Hepatocyte (in vitro differentiated cells): Measurements from ENCODE around the gene ABCC3. TPM values are rescaled to one million over a fixed set of nuclear protein-coding genes. Genes with fewer than 3 reads are reported as not detected.

Experiments used
- DNase-seq: peaks from one replicate; pipeline ENCODE4 v3.0.0-alpha.2; 2016; ENCODE audit warnings: low spot score
- H2AFZ ChIP-seq: fragments of 200-600 bp; sonication (generic); 2 replicates; pipeline ENCODE4 v1.6.0; 2016; ENCODE audit warnings: antibody characterized with exemption, mild to moderate bottlenecking
- H3K27ac ChIP-seq: fragments of 200-600 bp; sonication (generic); 2 replicates; pipeline ENCODE4 v1.5.1; 2016; ENCODE audit warnings: mild to moderate bottlenecking
- H3K27me3 ChIP-seq: fragments of 200-600 bp; sonication (generic); 2 replicates; pipeline ENCODE4 v1.6.1; 2016
- H3K36me3 ChIP-seq: fragments of 200-600 bp; sonication (generic); replicated peaks from 2 replicates; pipeline ENCODE4 v1.5.1; 2016; ENCODE audit warnings: low read depth; ENCODE audit not compliant: insufficient read depth
- H3K4me1 ChIP-seq: fragments of 200-600 bp; sonication (generic); 2 replicates; pipeline ENCODE4 v1.5.1; 2016; ENCODE audit warnings: mild to moderate bottlenecking, moderate library complexity; ENCODE audit not compliant: insufficient read depth
- H3K4me2 ChIP-seq: fragments of 200-600 bp; sonication (generic); 2 replicates; pipeline ENCODE4 v1.6.0; 2016
- H3K4me3 ChIP-seq: fragments of 200-600 bp; sonication (generic); 2 replicates; pipeline ENCODE4 v1.5.1; 2016; ENCODE audit warnings: mild to moderate bottlenecking
- H3K79me2 ChIP-seq: fragments of 200-600 bp; sonication (generic); 2 replicates; pipeline ENCODE4 v1.6.0; 2017; ENCODE audit warnings: mild to moderate bottlenecking
- H3K9me2 ChIP-seq: fragments of 200-600 bp; sonication (generic); replicated peaks from 2 replicates; pipeline ENCODE4 v1.6.0; 2017; ENCODE audit warnings: mild to moderate bottlenecking; ENCODE audit not compliant: insufficient read depth
- H3K9me3 ChIP-seq: fragments of 200-600 bp; sonication (generic); 2 replicates; pipeline ENCODE4 v1.5.1; 2016; ENCODE audit warnings: low read depth, mild to moderate bottlenecking
- H4K20me1 ChIP-seq: fragments of 200-600 bp; sonication (generic); 2 replicates; pipeline ENCODE4 v1.6.0; 2016; ENCODE audit warnings: mild to moderate bottlenecking; ENCODE audit not compliant: insufficient read depth, poor library complexity, severe bottlenecking
- CTCF ChIP-seq: fragments of 200-600 bp; sonication (generic); IDR thresholded peaks from 2 replicates; pipeline ENCODE4 v1.5.1; 2016; ENCODE audit warnings: antibody characterized with exemption, mild to moderate bottlenecking; ENCODE audit not compliant: poor library complexity
- EZH2 ChIP-seq: fragments of 200-600 bp; sonication (generic); IDR thresholded peaks from 2 replicates; pipeline ENCODE4 v1.6.1; 2016; ENCODE audit warnings: antibody characterized with exemption, mild to moderate bottlenecking, borderline replicate concordance
- EZH2phosphoT487 ChIP-seq: fragments of 200-600 bp; sonication (generic); IDR thresholded peaks from one replicate; pipeline ENCODE4 v1.6.1; 2018; ENCODE audit warnings: antibody characterized with exemption, mild to moderate bottlenecking, low read depth, moderate library complexity; ENCODE audit not compliant: unreplicated experiment, severe bottlenecking
- WGBS: methylation state at CpG from one replicate; pipeline ENCODE4 v1.1.6; 2016; ENCODE audit warnings: low lambda C conversion rate; ENCODE audit errors: missing lambda C conversion rate; 5-methylcytosine and 5-hydroxymethylcytosine counted together
- polyA plus RNA-seq: library from polyadenylated mRNA; unstranded; fragments of >200 nt; fragmentation: Nextera tagmentation; extraction: Ambion mirVana; gene quantifications from 2 replicates; pipeline ENCODE4 v1.2.1, GENCODE V29; 2016
- total RNA-seq: library from RNA; depleted of rRNA; stranded (reverse); fragments of >200 nt; gene quantifications from 2 replicates; pipeline ENCODE4 v1.2.3, GENCODE V29; 2014

Gene ABCC3
- total and polyA plus RNA-seq, 2 experiments from 2014 or later = 16.9 to 18.1 TPM

GRCh38 chr17:50630524-50631194 is 4.0 kb upstream of the ABCC3 start:
- peaks cover 20% of the 10 kb centered on the region for H3K27me3 ChIP-seq
- peak; percentile 67 for DNase-seq
- no peak overlapping the region for H3K27ac ChIP-seq
- H3K79me2 ChIP-seq = no peaks in the 10 kb centered on the region
- peaks cover 29% of the 10 kb centered on the region for H3K4me1 ChIP-seq
- WGBS = 71% methylated on average over 7 of the region's 7 CpGs
- H3K4me2 ChIP-seq = no peak overlapping the region
- H3K36me3 ChIP-seq = no peaks in the 10 kb centered on the region
- no peaks in the 10 kb centered on the region for H3K9me2 ChIP-seq
- TF ChIP-seq EZH2phosphoT487 (no peak), CTCF (peak; percentile 69), EZH2 (no peak)
- no peak overlapping the region for H3K4me3 ChIP-seq
- no peak overlapping the region for H2AFZ ChIP-seq
- H4K20me1 ChIP-seq = no peaks in the 10 kb centered on the region
- H3K9me3 ChIP-seq = no peaks in the 10 kb centered on the region

- Histone ChIP-seq H2AFZ (no peak overlapping the region), H3K4me2 (no peak overlapping the region)
- WGBS = 71% methylated on average over 10 of the region's 11 CpGs
These were observed 3.3 kb upstream of the ABCC3 start for GRCh38 chr17:50631195-50631907.

GRCh38 chr17:50631908-50632571 is 2.6 kb upstream of the ABCC3 start:
- H3K4me2 ChIP-seq = no peak overlapping the region
- H3K4me3 ChIP-seq = no peak overlapping the region
- TF ChIP-seq CTCF (no peak), EZH2phosphoT487 (no peak), EZH2 (no peak)
- H3K9me3 ChIP-seq = no peaks in the 10 kb centered on the region
- H3K27me3 ChIP-seq = peaks cover 29% of the 10 kb centered on the region
- no peaks in the 10 kb centered on the region for H4K20me1 ChIP-seq
- no peak overlapping the region for H3K27ac ChIP-seq
- H3K4me1 ChIP-seq = peaks cover 32% of the 10 kb centered on the region
- H3K36me3 ChIP-seq = no peaks in the 10 kb centered on the region
- H3K9me2 ChIP-seq = no peaks in the 10 kb centered on the region
- 85% methylated on average over 9 of the region's 9 CpGs for WGBS
- no peak for DNase-seq
- no peaks in the 10 kb centered on the region for H3K79me2 ChIP-seq
- no peak overlapping the region for H2AFZ ChIP-seq

More at GRCh38 chr17:50631195-50631907, 3.3 kb upstream of the ABCC3 start:
- Histone ChIP-seq H3K9me3 (no peaks in the 10 kb centered on the region), H3K4me3 (no peak overlapping the region), H3K36me3 (no peaks in the 10 kb centered on the region), H4K20me1 (no peaks in the 10 kb centered on the region), H3K27ac (no peak overlapping the region), H3K9me2 (no peaks in the 10 kb centered on the region), H3K79me2 (no peaks in the 10 kb centered on the region), H3K27me3 (peaks cover 26% of the 10 kb centered on the region), H3K4me1 (peaks cover 32% of the 10 kb centered on the region)
- no peak for TF ChIP-seq EZH2
- no peak for TF ChIP-seq CTCF
- TF ChIP-seq EZH2phosphoT487 = no peak
- no peak for DNase-seq
